GM12872 (cell line): ENCODE measurements around the gene RASL10B.

Experiments
- TF ChIP-seq, protein P1 (sequence below): IDR thresholded peaks from 3 replicates; pipeline ENCODE4 v1.5.1; 2011; ENCODE audit warnings: low read depth, mild to moderate bottlenecking, low read length, moderate library complexity; ENCODE audit not compliant: insufficient read depth

The RASL10B gene, protein sequence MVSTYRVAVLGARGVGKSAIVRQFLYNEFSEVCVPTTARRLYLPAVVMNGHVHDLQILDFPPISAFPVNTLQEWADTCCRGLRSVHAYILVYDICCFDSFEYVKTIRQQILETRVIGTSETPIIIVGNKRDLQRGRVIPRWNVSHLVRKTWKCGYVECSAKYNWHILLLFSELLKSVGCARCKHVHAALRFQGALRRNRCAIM

DNA sequence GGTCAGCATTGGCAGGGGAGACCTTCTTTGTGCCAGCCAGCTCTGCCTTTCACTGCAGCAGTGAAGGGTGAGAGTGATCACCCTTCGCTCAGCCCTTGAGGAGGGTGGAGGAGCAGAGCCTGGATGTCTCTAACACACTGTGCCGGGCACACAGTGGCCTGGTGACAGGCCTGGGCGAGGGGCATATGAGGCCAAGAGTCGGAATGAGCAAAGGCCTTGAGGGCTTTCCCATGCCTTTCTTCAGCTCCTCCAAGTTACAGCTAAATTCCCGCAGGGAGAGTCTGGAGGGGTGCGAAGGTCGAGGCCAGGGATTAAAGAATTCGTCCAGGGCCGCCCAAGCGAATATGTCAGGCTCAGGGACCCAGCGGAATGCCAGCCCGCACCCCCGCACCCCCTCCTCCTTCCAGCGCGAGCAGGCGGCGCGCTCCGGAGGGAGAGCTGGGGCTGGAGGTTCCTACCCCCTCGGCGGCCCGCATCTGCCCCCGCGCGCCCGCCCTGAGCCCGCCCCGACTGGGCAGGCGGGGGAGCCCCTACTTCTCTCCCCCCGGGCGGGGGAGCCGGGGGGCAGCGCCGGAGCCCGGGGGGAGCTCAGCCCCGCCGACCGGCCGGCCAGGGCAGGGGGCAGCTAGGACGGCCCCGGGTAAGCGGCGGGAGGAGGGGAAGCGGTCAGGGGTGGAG is at the start of gene RASL10B:
RASL10B (plus strand) TSS at position 401 of the 678 bp plus-strand sequence. CDS start 3,546 bp downstream, outside the sequence.
- TF ChIP-seq, protein P1, sequence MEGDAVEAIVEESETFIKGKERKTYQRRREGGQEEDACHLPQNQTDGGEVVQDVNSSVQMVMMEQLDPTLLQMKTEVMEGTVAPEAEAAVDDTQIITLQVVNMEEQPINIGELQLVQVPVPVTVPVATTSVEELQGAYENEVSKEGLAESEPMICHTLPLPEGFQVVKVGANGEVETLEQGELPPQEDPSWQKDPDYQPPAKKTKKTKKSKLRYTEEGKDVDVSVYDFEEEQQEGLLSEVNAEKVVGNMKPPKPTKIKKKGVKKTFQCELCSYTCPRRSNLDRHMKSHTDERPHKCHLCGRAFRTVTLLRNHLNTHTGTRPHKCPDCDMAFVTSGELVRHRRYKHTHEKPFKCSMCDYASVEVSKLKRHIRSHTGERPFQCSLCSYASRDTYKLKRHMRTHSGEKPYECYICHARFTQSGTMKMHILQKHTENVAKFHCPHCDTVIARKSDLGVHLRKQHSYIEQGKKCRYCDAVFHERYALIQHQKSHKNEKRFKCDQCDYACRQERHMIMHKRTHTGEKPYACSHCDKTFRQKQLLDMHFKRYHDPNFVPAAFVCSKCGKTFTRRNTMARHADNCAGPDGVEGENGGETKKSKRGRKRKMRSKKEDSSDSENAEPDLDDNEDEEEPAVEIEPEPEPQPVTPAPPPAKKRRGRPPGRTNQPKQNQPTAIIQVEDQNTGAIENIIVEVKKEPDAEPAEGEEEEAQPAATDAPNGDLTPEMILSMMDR = no peak

DNA sequence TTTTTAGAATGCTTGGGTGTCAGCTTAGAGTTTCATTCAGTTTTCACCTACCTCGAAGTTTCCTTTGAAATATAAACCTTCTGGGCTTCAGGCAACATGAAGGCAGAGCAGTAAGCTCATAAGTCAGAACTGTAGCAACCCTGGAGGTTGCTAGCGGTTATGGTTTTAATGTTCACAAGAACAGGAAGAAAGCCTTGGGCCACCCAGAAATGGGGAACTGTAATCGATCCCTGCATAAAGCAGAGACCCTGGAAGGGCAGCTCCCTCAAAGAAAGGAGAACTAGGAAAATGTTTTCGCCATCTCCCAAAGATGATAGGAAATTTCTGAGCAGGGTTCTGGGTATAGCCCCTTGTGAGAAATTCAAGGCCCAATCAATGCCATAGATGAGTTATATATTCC is 47.8 kb upstream of the RASL10B start:
- TF ChIP-seq, protein P1 = no peak

DNA sequence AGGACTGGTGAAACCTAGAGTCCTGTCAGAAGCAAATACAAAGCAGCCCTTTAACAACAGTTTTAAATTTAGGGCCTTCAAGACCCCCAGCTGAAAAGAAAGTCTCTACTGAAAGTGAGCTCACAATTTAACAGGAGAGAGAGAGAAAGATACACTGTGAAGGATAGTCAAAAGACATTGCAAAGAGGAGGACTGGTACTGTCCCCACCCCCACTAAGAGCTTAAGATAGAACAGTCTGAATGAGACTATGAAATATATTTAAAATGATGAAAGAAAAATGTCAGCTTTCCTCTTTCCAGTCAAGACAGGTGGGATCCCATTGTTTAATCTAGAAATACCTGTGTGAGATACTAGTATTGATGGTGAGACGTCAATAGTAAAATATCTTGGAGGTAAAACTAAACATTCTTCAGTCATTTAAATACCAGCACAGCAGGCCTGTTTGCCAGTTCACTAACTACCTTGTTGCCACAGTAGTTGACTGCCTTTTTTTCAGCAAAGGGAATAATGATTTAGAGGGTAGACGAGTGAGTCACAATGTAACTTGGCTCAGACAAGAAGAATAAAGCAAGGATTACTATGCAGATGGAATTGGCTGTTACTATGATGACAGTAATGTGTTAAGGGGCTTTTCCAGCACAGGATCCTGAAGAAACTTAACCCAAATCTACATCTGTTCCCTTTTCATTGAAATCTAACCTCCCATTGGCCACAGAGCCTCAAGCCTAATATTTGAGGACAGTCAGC is 47.2 kb upstream of the RASL10B start:
- TF ChIP-seq, protein P1 = no peak

DNA sequence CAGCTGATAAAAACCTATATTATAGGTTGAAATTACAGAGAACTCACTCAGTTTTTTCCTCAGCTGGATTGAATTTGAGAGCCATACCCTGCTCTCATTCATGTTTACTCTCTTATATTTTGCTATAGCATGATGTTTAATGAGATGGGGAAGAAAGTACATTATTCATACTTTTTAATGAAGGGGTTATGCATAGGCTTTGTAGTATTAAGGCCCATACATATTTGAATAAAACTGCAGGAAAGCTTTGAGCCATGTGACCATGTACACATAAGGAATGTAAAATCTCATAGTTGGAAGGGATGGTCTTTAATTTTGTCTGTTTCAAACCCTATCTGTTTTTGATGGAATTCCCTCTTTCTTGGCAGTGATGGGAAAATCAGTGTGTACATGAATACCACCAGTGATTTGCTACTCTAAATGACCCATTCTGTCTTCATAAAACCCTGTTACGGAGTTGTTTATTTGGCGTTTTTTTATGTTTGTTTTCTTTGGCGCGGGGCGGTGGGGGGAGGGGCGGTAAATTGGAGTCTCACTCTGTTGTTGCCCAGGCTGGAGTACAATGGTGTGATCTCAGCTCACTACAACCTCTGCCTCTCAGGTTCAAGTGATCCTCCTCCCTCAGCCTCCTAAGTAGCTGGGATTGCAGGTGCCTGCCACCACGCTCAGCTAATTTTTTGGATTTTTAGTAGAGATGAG is 38.8 kb upstream of the RASL10B start:
- TF ChIP-seq, protein P1 = no peak

DNA sequence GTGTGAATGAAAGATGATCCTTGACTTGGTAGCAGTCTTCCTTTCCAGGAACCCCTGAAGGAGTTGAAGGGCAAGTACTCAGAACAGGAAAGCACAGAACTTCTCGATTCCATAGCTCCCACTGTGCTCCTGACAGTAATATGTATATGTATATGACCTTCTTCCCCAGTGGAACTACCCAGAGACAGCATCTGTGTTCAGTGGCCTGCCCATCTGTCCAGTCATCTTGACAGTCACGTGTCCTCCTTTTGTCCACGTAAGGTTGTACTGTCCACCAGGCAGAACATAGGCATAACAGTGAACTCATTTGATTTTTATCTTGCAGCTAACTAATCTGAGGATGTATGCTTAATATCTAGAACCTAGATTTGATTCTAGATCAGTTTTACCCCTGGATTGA is 37.8 kb upstream of the RASL10B start:
- TF ChIP-seq, protein P1 = no peak

DNA sequence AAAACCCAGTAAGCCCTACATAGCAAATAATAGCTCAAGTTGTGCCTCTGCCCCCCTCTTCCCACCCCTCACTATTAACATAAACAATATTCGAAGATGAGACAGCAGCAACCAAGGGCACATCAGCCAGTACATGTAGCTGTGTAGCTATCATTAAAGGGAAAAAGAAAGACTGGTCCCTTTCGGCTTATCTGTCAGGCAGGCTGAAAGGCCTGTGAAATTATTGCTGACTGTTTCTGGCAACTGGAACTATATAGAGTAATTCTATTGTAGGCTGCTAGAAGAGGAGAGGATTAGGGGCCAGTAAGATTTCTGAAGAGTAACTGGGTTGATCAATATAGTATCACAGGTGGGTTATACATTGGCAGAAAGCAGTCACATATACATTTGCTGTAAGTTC is 36.5 kb upstream of the RASL10B start:
- TF ChIP-seq, protein P1 = no peak

DNA sequence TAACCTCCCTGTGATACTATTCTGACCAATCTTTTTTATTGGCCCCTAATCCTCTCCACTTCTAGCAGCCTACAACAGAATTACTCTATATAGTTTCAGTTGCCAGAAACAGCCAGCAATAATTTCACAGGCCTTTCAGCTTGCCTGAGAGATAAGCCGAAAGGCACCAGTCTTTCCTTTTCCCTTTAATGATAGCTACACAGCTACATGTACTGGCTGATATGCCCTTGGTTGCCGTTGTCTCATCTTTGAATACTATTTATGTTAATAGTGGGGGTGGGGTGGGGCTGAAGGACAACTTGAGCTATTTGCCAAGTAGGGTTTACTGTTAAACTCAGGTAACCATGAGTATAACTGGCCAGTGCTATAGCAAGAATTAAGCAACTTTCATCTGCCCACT is 35.8 kb upstream of the RASL10B start:
- TF ChIP-seq, protein P1 = no peak
